GM18858 (cell line): Measurements from ENCODE around the gene ACD.
"Not testable (repeated sequence)": the region's sequence is repeated elsewhere in the genome, so short reads cannot be mapped to it uniquely, and the experiment has no call there.

Source experiments
- ATAC-seq: cut with Tn5 transposase; IDR thresholded peaks from one replicate; pipeline ENCODE4 v1.9.1; 2021; ENCODE audit not compliant: unreplicated experiment

ACD gene

GRCh38 chr16:67659675-67660563 lies at the start of gene ACD:
Gene ACD, minus strand, starts transcription at chr16:67660260. Its CDS starts 40 bp downstream, at chr16:67660220.
- peak; percentile 32 for ATAC-seq

- ATAC-seq = no peak
Observed at GRCh38 chr16:67709050-67709449, 49.0 kb upstream of the ACD start.

- no peak for ATAC-seq
Observed at GRCh38 chr16:67708368-67708771, 48.3 kb upstream of the ACD start.

DNA sequence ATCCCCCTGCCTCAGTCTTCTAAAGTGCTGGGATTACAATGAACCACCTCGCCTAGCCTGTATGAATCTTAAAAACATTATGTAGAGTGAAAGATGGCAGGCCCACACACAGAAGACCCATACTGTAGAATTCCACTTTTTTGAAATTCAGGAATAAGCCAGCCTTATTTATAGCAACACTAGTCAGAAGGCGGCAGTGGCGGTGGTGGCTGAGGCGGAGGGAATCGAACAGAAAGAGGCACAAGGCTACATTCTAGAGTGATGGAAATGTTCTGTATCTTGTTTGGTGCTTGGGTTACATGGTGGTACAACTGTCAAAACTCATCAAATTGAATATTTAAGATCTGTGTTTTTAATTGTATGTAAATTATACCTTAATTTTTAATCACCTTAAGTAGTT lies 47.7 kb upstream of the ACD start:
- ATAC-seq = no peak

DNA sequence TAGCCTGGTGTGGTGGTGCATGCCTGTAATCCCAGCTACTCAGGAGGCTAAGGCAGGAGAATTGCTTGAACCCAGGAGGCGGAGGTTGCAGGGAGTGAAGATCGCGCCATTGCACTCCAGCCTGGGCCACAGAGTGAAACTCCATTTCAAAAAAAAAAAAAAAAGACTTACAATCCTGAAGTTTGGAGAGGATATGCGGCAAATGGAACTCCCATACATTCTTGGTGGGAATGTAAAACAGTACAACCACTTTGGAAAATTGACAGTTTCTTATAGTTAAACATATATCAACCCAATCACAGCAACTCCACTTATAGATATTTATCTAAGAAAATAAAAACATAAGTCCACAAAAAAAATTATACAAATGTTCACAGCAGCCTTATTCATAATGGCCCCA lies 47.1 kb upstream of the ACD start:
- no peak for ATAC-seq

- ATAC-seq = no peak
Observed at GRCh38 chr16:67704110-67704509, 44.0 kb upstream of the ACD start.

DNA sequence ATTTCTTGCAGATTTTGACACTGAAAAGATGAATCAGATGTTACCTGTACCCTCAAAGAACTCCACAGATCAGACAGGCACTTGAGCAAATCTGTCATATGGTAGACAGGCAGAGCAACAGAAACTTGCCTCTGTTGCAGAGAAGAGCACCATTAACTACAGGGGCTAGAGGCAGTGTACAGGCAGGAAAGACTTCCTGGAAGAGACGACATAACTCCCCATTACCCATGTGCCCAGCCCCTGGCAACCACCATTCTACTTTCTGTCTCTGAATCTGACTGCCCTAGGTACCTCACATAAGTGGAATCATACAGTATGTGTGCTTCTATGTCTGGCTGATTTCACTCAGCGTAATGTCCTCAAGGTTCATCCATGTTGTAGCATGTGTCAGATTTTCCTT lies 43.6 kb upstream of the ACD start:
- no peak for ATAC-seq

GRCh38 chr16:67702130-67702529 lies 42.1 kb upstream of the ACD start:
- no peak for ATAC-seq

GRCh38 chr16:67701420-67701819 lies 41.4 kb upstream of the ACD start:
- ATAC-seq = no peak

GRCh38 chr16:67699265-67699664 lies 39.2 kb upstream of the ACD start:
- no peak for ATAC-seq

- no peak for ATAC-seq
Observed at GRCh38 chr16:67697422-67698185, 37.5 kb upstream of the ACD start.

DNA sequence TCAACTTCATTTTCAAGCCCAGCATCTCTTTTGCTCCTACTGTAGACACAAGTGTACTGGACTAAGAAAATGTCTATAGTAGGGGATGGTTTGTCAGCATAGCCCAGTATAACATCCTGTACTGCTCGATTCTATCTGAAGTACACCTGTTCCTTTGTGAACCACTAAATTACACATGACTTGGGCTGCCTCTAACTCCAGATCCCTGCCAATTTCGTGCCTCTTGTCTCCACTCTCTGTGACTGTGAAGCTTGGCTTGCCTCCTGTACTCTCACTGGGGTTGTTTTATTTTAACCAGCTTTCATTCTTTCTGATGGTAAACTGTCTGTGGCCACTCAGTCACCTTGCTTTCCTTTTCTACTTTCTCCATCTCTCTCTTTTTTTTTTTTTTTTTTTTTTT lies 34.6 kb upstream of the ACD start:
- ATAC-seq = no peak

DNA sequence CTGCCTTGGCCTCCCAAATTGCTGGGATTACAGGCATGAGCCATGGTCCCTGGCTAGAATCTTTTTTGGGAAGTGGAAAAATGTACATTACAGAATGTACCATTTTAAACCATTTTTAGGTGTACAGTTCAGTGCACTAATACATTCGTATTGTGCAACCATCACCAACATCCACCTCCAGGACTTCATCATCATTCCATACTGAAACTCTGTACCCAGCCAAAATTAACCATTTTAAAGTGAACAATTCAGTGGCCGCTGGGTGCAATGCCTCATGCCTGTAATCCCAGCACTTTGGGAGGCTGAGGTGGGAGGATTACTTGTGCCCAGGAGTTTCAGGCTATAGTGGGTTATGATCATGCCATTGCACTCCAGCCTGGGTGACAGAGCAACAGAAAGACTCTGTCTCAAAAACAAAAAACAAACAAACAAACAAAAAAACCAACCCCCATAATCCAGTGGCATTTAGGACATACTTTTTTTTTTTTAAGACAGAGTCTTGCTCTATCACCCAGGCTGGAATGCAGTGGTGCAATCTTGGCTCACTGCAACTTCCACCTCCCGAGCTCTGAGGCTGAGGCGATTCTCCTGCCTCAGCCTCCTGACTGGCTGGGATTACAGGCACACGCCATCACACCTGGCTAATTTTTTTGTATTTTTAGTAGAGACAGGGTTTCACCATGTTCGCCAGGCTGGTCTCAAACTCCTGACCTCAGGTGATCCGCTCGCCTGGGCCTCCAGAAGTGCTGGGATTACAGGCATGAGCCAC lies 33.6 kb upstream of the ACD start:
- not testable (repeated sequence) for ATAC-seq

DNA sequence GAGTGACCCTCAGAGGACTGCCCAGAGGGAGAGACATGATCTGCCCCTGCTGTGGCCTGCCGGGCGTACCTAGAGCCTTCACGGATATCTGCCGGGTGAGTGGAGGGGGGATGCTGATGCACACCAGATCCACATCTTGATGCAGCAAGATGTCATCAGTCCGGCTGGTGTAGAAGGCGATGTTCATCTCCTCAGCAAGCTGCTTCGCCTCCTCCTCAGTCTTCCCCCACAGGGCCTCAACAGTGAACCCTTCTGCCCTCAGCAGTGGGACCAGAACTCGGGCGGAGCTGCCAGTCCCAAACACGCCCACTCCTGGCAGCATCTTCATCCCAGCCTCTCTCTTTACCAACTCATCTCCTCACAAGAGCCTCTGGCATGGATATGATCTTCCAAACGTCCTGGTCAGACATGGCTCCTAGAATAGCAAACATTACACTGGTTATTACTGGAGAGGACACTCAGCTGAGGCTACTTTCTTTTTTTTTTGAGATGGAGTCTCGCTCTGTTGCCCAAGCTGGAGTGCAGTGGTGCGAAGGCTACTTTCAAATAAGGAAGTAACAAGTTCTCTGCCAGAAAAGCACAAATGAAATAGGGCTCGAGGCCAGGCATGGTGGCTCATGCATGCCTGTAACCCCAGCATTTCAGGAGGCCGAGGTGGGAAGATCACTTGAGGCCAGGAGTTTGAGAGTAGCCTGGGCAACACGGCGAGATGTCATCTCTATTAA lies 25.5 kb upstream of the ACD start:
- ATAC-seq = no peak

- ATAC-seq = no peak
Observed at GRCh38 chr16:67683767-67684166, 23.7 kb upstream of the ACD start.

GRCh38 chr16:67679935-67680897 lies 20.2 kb upstream of the ACD start:
- no peak for ATAC-seq

- no peak for ATAC-seq
Observed at GRCh38 chr16:67678354-67679023, 18.4 kb upstream of the ACD start.

DNA sequence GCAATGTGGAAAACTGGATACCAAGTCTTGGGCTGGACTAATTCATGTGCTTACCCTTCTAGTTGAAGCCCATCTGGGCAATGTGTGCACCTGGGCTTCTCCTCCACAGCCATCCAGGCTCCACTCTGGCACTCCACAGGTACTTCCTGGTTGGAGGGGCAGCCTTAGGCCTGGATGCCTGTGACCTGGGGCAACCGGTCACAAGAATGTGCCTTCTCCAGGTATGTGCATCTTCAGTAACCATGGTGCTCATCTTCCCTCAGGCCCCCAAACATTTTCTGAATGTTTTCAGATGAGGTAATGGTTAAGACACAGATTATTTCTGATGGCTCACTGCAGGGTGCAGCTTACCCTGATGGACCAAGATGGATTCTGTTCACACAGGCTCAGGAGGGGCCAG lies 17.7 kb upstream of the ACD start:
- no peak for ATAC-seq

GRCh38 chr16:67676939-67677338 lies 16.9 kb upstream of the ACD start:
- no peak for ATAC-seq
